ENCODE results near the gene UBA6.

The UBA6 gene

DNA sequence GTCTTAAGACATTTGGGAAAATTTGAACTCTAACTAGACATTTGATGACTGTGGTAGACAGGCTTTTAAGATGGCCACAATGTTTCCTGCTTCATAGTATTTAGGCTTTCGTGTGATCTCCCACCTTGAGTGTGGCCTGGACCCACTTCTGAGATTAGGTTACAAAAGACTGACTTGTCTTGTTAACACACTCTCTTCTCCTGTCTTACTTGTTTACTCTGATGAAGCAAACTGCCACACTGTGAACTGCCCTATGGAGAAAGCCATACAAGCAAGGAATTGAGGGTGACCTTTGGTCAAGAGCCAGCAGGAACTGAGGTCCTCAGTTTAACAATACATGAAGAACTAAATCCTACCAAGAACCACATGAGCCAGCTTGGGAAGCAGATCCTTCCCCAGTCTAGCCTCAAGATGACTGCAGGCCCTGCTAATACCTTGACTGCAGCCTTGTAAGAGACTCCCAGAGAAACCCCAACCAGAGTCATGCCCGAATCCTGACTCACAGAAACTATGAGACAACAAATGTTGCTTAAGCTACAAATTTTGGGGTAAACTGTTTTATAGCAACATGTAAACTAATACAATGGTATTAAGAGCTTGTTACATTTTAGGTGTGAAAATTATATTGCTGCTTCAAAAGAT lies 20.3 kb downstream of the UBA6 start:
- no peak overlapping the region for H3K4me3 ChIP-seq (ENCODE audit: control insufficient read depth, low read depth, low read length)
- TF ChIP-seq CTCF (conservative IDR thresholded peaks at IDR 0.05; ENCODE audit: control insufficient read depth, insufficient read depth, low read depth, low read length): no peak
- DNase-seq (ENCODE audit: low read depth): peak; percentile 73

- H3K4me3 ChIP-seq (ENCODE audit: control insufficient read depth, low read depth, low read length): no peak overlapping the region
- DNase-seq (ENCODE audit: low read depth): no peak
- no peak for TF ChIP-seq CTCF (conservative IDR thresholded peaks at IDR 0.05; ENCODE audit: control insufficient read depth, insufficient read depth, low read depth, low read length)
Measured at GRCh38 chr4:67678612-67679011, 22.3 kb downstream of the UBA6 start.

DNA sequence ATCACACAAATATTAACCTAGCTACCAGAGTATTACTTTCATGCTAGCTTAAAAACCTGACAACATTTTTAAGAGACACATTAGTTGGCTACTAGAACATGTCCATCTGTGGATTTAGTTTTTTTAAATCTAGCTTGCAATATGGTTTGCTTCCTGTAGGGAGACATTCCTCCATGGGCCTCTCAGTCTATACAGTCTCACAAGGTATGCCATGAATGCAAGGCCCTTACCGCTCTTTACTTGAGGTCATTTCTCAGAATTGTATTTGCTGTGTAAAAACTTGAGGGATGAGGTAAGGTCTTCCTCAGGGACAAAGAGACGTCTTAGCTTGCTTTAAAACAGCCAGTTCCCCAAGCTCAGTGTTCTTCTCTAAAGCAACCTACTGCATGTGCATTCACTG lies 26.9 kb downstream of the UBA6 start:
- TF ChIP-seq CTCF (conservative IDR thresholded peaks at IDR 0.05; ENCODE audit: control insufficient read depth, insufficient read depth, low read depth, low read length): no peak
- DNase-seq (ENCODE audit: low read depth): no peak
- H3K4me3 ChIP-seq (ENCODE audit: control insufficient read depth, low read depth, low read length): no peak overlapping the region

DNA sequence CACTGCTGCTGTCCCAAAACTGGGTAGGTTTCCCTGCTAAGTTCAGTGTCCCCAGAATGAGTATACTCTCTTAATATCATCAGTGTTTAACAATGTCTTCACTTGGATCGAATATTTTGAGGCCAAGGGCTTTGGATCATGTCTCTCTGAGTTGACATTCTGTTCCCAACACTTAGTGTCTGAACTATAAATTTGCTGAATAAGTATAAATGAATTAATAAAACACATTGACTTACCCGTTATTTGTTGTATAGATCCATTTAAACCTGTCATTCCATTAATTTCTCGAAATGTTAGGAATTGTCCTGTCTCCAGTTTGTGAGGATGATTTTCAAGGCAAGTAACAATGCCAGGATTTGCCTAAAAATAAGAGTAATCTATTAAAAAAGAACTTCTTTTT lies 32.6 kb downstream of the UBA6 start:
- no peak overlapping the region for H3K4me3 ChIP-seq (ENCODE audit: control insufficient read depth, low read depth, low read length)
- no peak for DNase-seq (ENCODE audit: low read depth)
- no peak for TF ChIP-seq CTCF (conservative IDR thresholded peaks at IDR 0.05; ENCODE audit: control insufficient read depth, insufficient read depth, low read depth, low read length)

- DNase-seq (ENCODE audit: low read depth): no peak
- no peak for TF ChIP-seq CTCF (conservative IDR thresholded peaks at IDR 0.05; ENCODE audit: control insufficient read depth, insufficient read depth, low read depth, low read length)
- H3K4me3 ChIP-seq (ENCODE audit: control insufficient read depth, low read depth, low read length): no peak overlapping the region
Measured at GRCh38 chr4:67660418-67660817, 40.5 kb downstream of the UBA6 start.

DNA sequence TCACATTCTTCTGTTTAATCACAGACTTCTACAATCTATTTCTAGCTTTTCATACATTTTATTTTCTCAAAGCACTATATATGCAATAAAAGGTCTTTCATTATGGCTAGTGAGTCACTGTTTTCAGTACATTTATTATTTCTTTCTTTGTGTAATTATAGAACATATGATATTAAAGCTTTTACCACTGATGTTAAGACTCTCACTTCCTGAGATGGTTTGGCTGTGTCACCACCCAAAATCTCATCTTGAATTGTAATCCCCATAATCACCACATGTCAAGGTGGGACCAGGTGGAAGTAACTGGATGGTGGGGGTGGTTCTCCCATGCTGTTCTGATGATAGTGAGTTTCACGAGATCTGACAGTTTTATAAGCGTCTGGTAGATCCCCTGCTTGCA lies 41.9 kb downstream of the UBA6 start:
- H3K4me3 ChIP-seq (ENCODE audit: control insufficient read depth, low read depth, low read length): no peak overlapping the region
- TF ChIP-seq CTCF (conservative IDR thresholded peaks at IDR 0.05; ENCODE audit: control insufficient read depth, insufficient read depth, low read depth, low read length): no peak
- no peak for DNase-seq (ENCODE audit: low read depth)

- DNase-seq (ENCODE audit: low read depth): no peak
- no peak overlapping the region for H3K4me3 ChIP-seq (ENCODE audit: control insufficient read depth, low read depth, low read length)
- no peak for TF ChIP-seq CTCF (conservative IDR thresholded peaks at IDR 0.05; ENCODE audit: control insufficient read depth, insufficient read depth, low read depth, low read length)
Measured at GRCh38 chr4:67658302-67658701, 42.7 kb downstream of the UBA6 start.
